Breast epithelium (tissue), 4 donors: Measurements from ENCODE around the gene NSMCE1. TPM values are rescaled to one million over a fixed set of nuclear protein-coding genes. Genes with fewer than 3 reads are reported as not detected.
A peak's percentile ranks its signal among the peaks of the same experiment; 100 is the strongest.

Experiments used
- DNase-seq, 2 donors: peaks; one replicate each; pipeline ENCODE4 v3.0.0-alpha.2; 2019; ENCODE audit warnings: low spot score in 2 of 2
- H3K27ac ChIP-seq, 2 donors: fragments of 200-600 bp; sonication (generic) in 1 of 2; one replicate each; pipeline ENCODE4 v1.5.1; 2016 to 2019; ENCODE audit warnings: mild to moderate bottlenecking in 1 of 2
- H3K27me3 ChIP-seq, 2 donors: fragments of 200-600 bp; sonication (generic) in 1 of 2; one replicate each; pipeline versions ENCODE4 v1.5.1 to v1.6.0; 2017 to 2019; ENCODE audit warnings: control low read depth in 1 of 2, mild to moderate bottlenecking in 1 of 2
- H3K36me3 ChIP-seq: fragments of 200-600 bp; one replicate; pipeline ENCODE4 v1.5.1; 2019
- H3K4me1 ChIP-seq, 2 donors: fragments of 200-600 bp; sonication (generic); one replicate each; pipeline ENCODE4 v1.5.1; 2016 to 2019; ENCODE audit warnings: control low read depth in 1 of 2
- H3K4me3 ChIP-seq, 3 donors: fragments of 200-600 bp; sonication (generic); 1 replicate in 2 of 3; 2 replicates in 1 of 3; pipeline ENCODE4 v1.5.1; 2016 to 2019; ENCODE audit warnings: mild to moderate bottlenecking in 3 of 3, moderate library complexity in 2 of 3
- H3K9me3 ChIP-seq, 2 donors: fragments of 200-600 bp; sonication (generic) in 1 of 2; one replicate each; pipeline ENCODE4 v1.5.1; 2016 to 2019; ENCODE audit warnings: control low read depth in 1 of 2
- CTCF ChIP-seq, 3 donors: fragments of 450-650 bp; IDR thresholded peaks; one replicate each; pipeline ENCODE4 v1.5.1; 2016 to 2017; ENCODE audit warnings: antibody characterized with exemption in 3 of 3, mild to moderate bottlenecking in 3 of 3, moderate library complexity in 3 of 3
- POLR2A ChIP-seq: fragments of 450-650 bp; IDR thresholded peaks from one replicate; pipeline ENCODE4 v1.6.1; 2016; ENCODE audit warnings: antibody characterized with exemption, mild to moderate bottlenecking, moderate library complexity
- POLR2AphosphoS5 ChIP-seq, 3 donors: sonication (generic); formaldehyde crosslinking; IDR thresholded peaks; one replicate each; pipeline ENCODE4 v1.6.1; 2017; ENCODE audit warnings: antibody characterized with exemption in 3 of 3
- intact Hi-C: fragments of 100-400 bp; cut with DNase I; formaldehyde crosslinking; loops from one replicate; pipeline ENCODE4 v1.15.1; 2023; ENCODE audit warnings: low total_unique reads
- total RNA-seq, 3 donors: library from RNA; depleted of rRNA; stranded (reverse); fragments of >200 nt; gene quantifications; one replicate each; pipeline ENCODE4 v1.1.0, GENCODE V29; 2016

The NSMCE1 gene
- total RNA-seq, 3 donors from 2014 or later, result 32.4 to 54.6 (median 51.8) TPM

- Histone ChIP-seq H3K27ac (no peak overlapping the region), H3K27me3 (peaks cover 0 to 7% of the 10 kb centered on the region in 2 donors), H3K36me3 (no peaks in the 10 kb centered on the region), H3K9me3 (no peaks in the 10 kb centered on the region), H3K4me3 (no peak overlapping the region), H3K4me1 (no peaks in the 10 kb centered on the region)
- intact Hi-C loops, result no loop called here
- TF ChIP-seq CTCF (IDR thresholded peaks at IDR 0.05) (no peak), POLR2AphosphoS5 (IDR thresholded peaks at IDR 0.05) (no peak), POLR2A (no peak)
- no peak for DNase-seq
These were observed 82.8 kb downstream of the NSMCE1 start for GRCh38 chr16:27185776-27186130.

- no peaks in the 10 kb centered on the region for H3K4me1 ChIP-seq
- no peak overlapping the region for H3K4me3 ChIP-seq
- no peak overlapping the region for H3K27ac ChIP-seq
- intact Hi-C loops, result loop anchor here (2.0 kb wide), 1 partner anchor 70 kb away; no protein-coding TSS in a partner anchor
- TF ChIP-seq POLR2AphosphoS5 (IDR thresholded peaks at IDR 0.05) (no peak), POLR2A (no peak), CTCF (IDR thresholded peaks at IDR 0.05) (no peak)
- no peak for DNase-seq
- H3K27me3 ChIP-seq, result no peaks in the 10 kb centered on the region
- H3K36me3 ChIP-seq, result no peaks in the 10 kb centered on the region
- no peaks in the 10 kb centered on the region for H3K9me3 ChIP-seq
These were observed 85.6 kb downstream of the NSMCE1 start for GRCh38 chr16:27182906-27183405.

- no peak for DNase-seq
- H3K9me3 ChIP-seq, result no peaks in the 10 kb centered on the region
- no peak for TF ChIP-seq POLR2AphosphoS5 (IDR thresholded peaks at IDR 0.05)
- TF ChIP-seq POLR2A, result no peak
- no peak for TF ChIP-seq CTCF (IDR thresholded peaks at IDR 0.05)
- no peaks in the 10 kb centered on the region for H3K4me1 ChIP-seq
- no peak overlapping the region for H3K4me3 ChIP-seq
- intact Hi-C loops, result no loop called here
- no peaks in the 10 kb centered on the region for H3K27me3 ChIP-seq
- H3K27ac ChIP-seq, result no peak overlapping the region
- H3K36me3 ChIP-seq, result no peaks in the 10 kb centered on the region
These were observed 87.4 kb downstream of the NSMCE1 start for GRCh38 chr16:27181019-27181790.

- TF ChIP-seq CTCF (IDR thresholded peaks at IDR 0.05) (peak; percentile 73 to 78 (median 76)), POLR2A (no peak), POLR2AphosphoS5 (IDR thresholded peaks at IDR 0.05) (no peak)
- peak; percentile 38 to 67 for DNase-seq
- H3K4me3 ChIP-seq, result no peak overlapping the region
- H3K36me3 ChIP-seq, result no peaks in the 10 kb centered on the region
- H3K4me1 ChIP-seq, result no peaks in the 10 kb centered on the region
- no peaks in the 10 kb centered on the region for H3K27me3 ChIP-seq
- no peak overlapping the region for H3K27ac ChIP-seq
- H3K9me3 ChIP-seq, result no peaks in the 10 kb centered on the region
- intact Hi-C loops, result loop anchor here (10.0 kb wide), 1 partner anchor 195 kb away; no protein-coding TSS in a partner anchor
These were observed 89.0 kb downstream of the NSMCE1 start for GRCh38 chr16:27179500-27180072.
